Measurements from ENCODE around the gene CRYZL1.
A peak's percentile ranks its signal among the peaks of the same experiment; 100 is the strongest.
"Not testable (repeated sequence)": the region's sequence is repeated elsewhere in the genome, so short reads cannot be mapped to it uniquely, and the experiment has no call there.

Gene CRYZL1

DNA sequence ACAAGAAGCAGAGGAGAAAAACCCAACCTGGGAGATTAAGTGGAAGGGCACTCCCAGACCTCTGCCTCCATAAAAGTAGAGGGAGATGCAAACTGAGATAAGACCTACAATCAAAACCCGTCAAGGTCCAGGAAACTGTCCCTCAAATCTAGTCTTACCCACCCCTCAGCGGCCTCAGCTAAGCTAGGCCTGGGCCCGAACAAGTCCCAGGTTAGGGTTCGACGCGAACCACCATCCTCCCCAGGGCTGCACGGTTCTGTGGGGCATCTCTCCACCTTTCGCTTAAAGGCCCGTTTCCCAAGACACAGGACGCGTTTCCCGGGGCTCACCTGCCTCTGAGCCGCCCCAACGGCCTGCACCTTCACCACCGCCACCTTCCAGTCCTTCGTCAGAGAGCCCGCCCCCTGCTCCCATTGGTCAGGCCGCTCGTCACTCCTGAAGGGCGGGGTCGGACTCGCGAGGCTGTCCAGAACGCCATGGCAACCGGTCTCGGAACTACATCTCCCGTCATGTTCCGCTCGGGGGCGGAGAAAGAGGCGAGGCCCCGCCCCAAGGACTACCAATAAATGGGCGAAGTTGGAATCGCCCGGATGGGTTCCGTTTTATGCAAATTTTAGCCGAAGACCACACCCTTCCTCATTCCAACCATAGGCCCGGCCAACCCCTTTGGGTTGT, at the start of gene CRYZL1:
Gene CRYZL1 (minus strand): TSS at position 390 of the 675 bp plus-strand sequence. CDS start 10,190 bp downstream, outside the sequence.
- FAIRE-seq (no peak), DNase-seq (ENCODE audit: insufficient read length, low spot score) (peak; percentile 92)

DNA sequence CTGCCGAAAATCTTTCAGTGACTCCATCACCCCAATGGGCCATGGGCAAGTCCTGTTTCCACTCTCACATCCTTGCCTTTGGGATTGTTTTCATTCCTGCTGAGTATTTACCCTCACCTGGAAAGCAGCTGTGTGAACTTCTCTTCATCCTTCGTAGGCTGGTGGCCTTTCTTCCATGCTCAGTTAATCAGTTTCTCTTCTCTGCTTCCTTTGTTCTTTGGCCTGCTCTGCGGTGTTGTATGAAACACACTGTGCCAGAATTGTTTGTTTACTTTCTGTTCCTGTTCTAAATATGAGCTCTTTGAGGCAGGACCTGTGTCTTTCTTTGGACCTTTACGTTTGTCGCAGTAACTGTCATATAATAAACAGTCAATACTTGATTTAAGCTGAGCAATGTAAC, 49.3 kb upstream of the CRYZL1 start:
- no peak for DNase-seq (ENCODE audit: insufficient read length, low spot score)
- no peak for FAIRE-seq

- FAIRE-seq, result no peak
- DNase-seq (ENCODE audit: insufficient read length, low spot score), result no peak
Measured at GRCh38 chr21:33688353-33688752, 46.8 kb upstream of the CRYZL1 start.

- FAIRE-seq (no peak), DNase-seq (ENCODE audit: insufficient read length, low spot score) (no peak)
Measured at GRCh38 chr21:33687634-33688033, 46.1 kb upstream of the CRYZL1 start.

- FAIRE-seq, result no peak
- no peak for DNase-seq (ENCODE audit: insufficient read length, low spot score)
Measured at GRCh38 chr21:33686386-33686785, 44.8 kb upstream of the CRYZL1 start.

- DNase-seq (ENCODE audit: insufficient read length, low spot score), result peak; percentile 25
- no peak for FAIRE-seq
Measured at GRCh38 chr21:33685613-33686197, 44.2 kb upstream of the CRYZL1 start.

GRCh38 chr21:33684923-33685560, 43.5 kb upstream of the CRYZL1 start:
- DNase-seq (ENCODE audit: insufficient read length, low spot score) (no peak), FAIRE-seq (no peak)

GRCh38 chr21:33684068-33684467, 42.5 kb upstream of the CRYZL1 start:
- FAIRE-seq (no peak), DNase-seq (ENCODE audit: insufficient read length, low spot score) (no peak)

DNA sequence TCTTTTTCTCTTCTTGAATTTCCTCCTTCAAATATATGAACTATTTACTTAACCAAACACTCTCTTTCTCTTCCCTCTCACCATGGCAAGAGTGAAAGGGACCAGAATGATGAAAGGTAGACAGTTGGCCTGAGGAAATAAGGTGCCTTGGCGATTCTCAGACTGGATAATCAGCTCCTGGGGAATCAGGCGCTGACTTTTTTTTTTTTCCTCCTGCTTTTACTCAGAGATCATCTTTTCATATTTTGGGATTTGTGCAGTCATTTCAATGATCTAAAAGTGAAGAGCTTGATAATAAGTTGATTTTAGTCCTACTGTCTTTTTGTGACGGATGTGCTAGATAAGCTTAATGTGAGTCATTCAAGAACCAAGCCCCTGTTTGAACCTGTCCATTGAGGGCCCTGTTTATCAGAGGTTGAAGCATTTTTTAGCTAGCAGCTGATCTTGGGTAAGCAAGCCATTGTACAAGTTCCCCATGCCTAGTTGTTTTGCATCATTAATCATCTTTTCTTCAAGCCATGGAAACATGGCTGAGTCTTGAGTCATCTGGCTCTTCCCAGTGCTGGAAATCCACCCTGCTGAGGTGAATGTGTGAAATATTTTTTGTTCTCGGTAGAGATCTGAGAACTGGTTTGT, 41.6 kb upstream of the CRYZL1 start:
- FAIRE-seq (peak; percentile 58), DNase-seq (ENCODE audit: insufficient read length, low spot score) (peak; percentile 67)

DNA sequence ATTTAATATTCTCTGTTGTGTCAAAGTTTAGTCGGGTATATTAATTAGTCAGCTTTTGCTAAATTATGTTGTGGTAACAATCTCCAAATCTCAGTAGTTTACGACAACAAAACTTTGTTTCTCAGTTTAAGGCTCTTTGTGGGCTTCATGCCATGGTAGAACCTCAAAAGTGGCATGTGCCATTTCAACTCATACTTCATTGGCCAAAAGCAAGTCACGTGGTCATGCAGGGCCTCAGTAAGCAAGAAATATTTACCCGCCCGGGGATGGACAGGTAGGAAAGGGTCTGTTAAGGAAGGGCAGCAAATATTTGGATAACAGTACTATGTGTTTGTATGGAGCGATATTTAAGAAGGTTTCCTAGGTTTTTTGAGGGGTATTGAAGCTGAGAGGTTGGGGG, 39.3 kb upstream of the CRYZL1 start:
- FAIRE-seq (peak; percentile 4), DNase-seq (ENCODE audit: insufficient read length, low spot score) (no peak)

- FAIRE-seq (no peak), DNase-seq (ENCODE audit: insufficient read length, low spot score) (no peak)
Measured at GRCh38 chr21:33677450-33677849, 35.9 kb upstream of the CRYZL1 start.

- not testable (repeated sequence) for FAIRE-seq; DNase-seq (ENCODE audit: insufficient read length, low spot score)
Measured at GRCh38 chr21:33676666-33677065, 35.1 kb upstream of the CRYZL1 start.

GRCh38 chr21:33674226-33674625, 32.7 kb upstream of the CRYZL1 start:
- FAIRE-seq (no peak), DNase-seq (ENCODE audit: insufficient read length, low spot score) (no peak)

DNA sequence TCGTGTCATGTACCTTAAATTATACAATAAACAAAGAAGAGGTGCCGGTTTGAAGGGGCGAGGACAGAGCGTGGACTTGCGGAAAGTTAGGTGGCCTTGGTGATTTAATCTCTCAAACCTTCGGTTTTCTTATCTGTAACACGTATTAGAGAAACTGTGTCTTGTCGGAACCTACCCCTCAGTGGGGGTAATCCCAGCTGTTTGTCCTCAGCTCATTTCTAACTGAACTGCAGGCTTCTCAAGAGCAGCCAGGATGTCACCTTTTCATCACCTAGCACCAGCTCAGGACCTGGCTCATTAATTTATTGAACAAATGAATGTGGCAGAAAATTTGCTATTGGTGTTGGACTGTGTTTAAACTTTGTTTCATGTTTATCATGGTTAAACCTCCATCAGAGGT, 31.9 kb upstream of the CRYZL1 start:
- FAIRE-seq, result no peak
- no peak for DNase-seq (ENCODE audit: insufficient read length, low spot score)

GRCh38 chr21:33670076-33670978, 28.8 kb upstream of the CRYZL1 start:
- DNase-seq (ENCODE audit: insufficient read length, low spot score) (no peak), FAIRE-seq (no peak)

- FAIRE-seq (no peak), DNase-seq (ENCODE audit: insufficient read length, low spot score) (no peak)
Measured at GRCh38 chr21:33668620-33669019, 27.1 kb upstream of the CRYZL1 start.

- no peak for FAIRE-seq
- peak; percentile 35 for DNase-seq (ENCODE audit: insufficient read length, low spot score)
Measured at GRCh38 chr21:33668180-33668579, 26.6 kb upstream of the CRYZL1 start.

DNA sequence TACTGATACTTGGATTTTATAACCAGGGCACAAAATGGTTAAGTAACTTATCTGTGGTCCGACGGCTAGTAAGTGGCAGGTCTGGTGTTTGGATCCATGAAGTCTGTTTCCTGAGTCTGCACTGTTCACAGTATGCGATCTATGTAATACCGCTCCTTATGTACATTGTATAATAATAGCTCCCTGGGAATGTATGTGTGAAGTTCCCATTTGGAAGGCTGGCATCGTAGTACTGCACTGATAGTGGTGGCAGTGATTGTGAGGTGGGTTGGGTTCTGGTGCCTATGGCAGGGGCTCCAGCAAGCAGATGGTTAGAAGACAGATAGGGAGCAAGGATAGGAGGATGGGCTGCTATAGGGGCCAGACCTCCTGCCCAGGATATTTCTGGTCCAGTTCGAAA, 26.1 kb upstream of the CRYZL1 start:
- DNase-seq (ENCODE audit: insufficient read length, low spot score) (no peak), FAIRE-seq (no peak)

DNA sequence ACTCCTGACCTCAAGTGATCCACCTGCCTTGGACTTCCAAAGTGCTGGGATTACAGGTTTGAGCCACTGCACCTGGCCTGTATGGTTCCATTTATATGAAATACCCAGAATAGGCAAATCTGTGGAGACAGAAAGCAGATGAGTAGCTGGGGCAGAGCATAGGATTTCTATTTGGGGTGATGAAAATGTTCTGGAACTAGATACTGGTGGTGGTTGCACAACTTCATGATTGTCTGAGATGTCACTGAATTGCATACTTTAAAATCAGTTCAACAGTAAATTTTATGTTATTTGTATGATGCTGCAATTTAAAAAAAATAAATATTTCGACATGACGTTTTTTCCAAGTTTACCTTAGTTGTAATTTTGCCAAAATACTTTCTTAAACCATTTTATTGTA, 24.6 kb upstream of the CRYZL1 start:
- FAIRE-seq, result no peak

DNA sequence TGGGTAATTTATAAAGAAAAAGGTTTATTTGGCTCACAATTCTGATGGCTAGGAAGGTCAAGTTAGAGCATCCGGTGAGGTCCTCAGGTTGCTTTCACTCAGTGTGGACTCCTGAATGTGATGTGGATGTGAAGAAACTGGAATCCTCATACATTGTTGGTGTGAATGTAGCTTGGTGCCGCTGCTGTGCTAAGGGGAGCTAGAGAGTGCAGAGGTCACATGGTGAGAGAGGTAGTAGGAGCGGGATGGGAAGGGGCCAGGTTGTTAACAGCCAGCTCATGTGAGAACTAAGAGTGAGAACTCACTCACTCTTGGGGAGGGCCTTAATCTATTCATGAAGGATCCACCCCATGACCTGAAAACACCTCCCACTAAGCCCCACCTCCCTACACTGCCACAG, 22.6 kb upstream of the CRYZL1 start:
- DNase-seq (ENCODE audit: insufficient read length, low spot score) (no peak), FAIRE-seq (no peak)

More for the DNA sequence above, 24.6 kb upstream of the CRYZL1 start:
- no peak for DNase-seq (ENCODE audit: insufficient read length, low spot score)

GRCh38 chr21:33663241-33663640, 21.7 kb upstream of the CRYZL1 start:
- no peak for FAIRE-seq
- no peak for DNase-seq (ENCODE audit: insufficient read length, low spot score)
